Loucy (cell line): Measurements from ENCODE around the gene CC2D1A.

Experiments
- H2AFZ ChIP-seq: fragments of 200-600 bp; sonication (generic); 2 replicates; pipeline ENCODE4 v1.6.0; 2016; ENCODE audit warnings: antibody characterized with exemption, mild to moderate bottlenecking, low read length, moderate library complexity
- H3F3A ChIP-seq: fragments of 200-600 bp; 2 replicates; pipeline ENCODE4 v1.6.0; 2016; ENCODE audit warnings: antibody characterized with exemption, low read depth, mild to moderate bottlenecking
- H3K27me3 ChIP-seq: fragments of 200-600 bp; sonication (generic); 2 replicates; pipeline ENCODE4 v1.6.1; 2014; ENCODE audit warnings: low read length, mild to moderate bottlenecking; ENCODE audit not compliant: insufficient read depth, poor library complexity, severe bottlenecking
- H3K36me3 ChIP-seq: fragments of 200-600 bp; sonication (generic); 2 replicates; pipeline ENCODE4 v1.6.1; 2016; ENCODE audit warnings: low read length; ENCODE audit not compliant: insufficient read depth
- H3K4me1 ChIP-seq: fragments of 200-600 bp; sonication (generic); 2 replicates; pipeline ENCODE4 v1.5.1; 2014; ENCODE audit warnings: low read length, mild to moderate bottlenecking; ENCODE audit not compliant: insufficient read depth, poor library complexity, severe bottlenecking
- H3K4me2 ChIP-seq: fragments of 200-600 bp; sonication (generic); 2 replicates; pipeline ENCODE4 v1.6.0; 2014; ENCODE audit warnings: antibody characterized with exemption, low read length, low read depth, mild to moderate bottlenecking; ENCODE audit not compliant: poor library complexity, severe bottlenecking
- H3K4me3 ChIP-seq: fragments of 200-600 bp; sonication (generic); 2 replicates; pipeline ENCODE4 v1.5.1; 2014; ENCODE audit warnings: low read length, mild to moderate bottlenecking, mixed read lengths; ENCODE audit not compliant: poor library complexity, severe bottlenecking
- H3K79me2 ChIP-seq: fragments of 200-600 bp; sonication (generic); 2 replicates; pipeline ENCODE4 v1.6.1; 2014; ENCODE audit warnings: low read length; ENCODE audit not compliant: insufficient read depth
- H3K9ac ChIP-seq: fragments of 200-600 bp; sonication (generic); 2 replicates; pipeline ENCODE4 v1.6.0; 2014; ENCODE audit warnings: mild to moderate bottlenecking, low read depth, low read length, moderate library complexity; ENCODE audit not compliant: poor library complexity, severe bottlenecking
- H3K9me2 ChIP-seq: fragments of 200-600 bp; sonication (generic); replicated peaks from 2 replicates; pipeline ENCODE4 v1.6.1; 2016; ENCODE audit warnings: low read depth, low read length, mixed read lengths
- H3K9me3 ChIP-seq: fragments of 200-600 bp; sonication (generic); 2 replicates; pipeline ENCODE4 v1.6.1; 2014; ENCODE audit warnings: mild to moderate bottlenecking, antibody characterized with exemption, low read length, low read depth; ENCODE audit not compliant: insufficient read depth
- H4K20me1 ChIP-seq: fragments of 200-600 bp; sonication (generic); 2 replicates; pipeline ENCODE4 v1.6.0; 2014; ENCODE audit warnings: antibody characterized with exemption, low read length, mild to moderate bottlenecking; ENCODE audit not compliant: insufficient read depth, poor library complexity, severe bottlenecking
- CTCF ChIP-seq: fragments of 200-600 bp; sonication (generic); conservative IDR thresholded peaks from 2 replicates; pipeline ENCODE4 v1.5.1; 2014; ENCODE audit warnings: mild to moderate bottlenecking, antibody characterized with exemption, low read length
- EZH2phosphoT487 ChIP-seq: fragments of 200-600 bp; IDR thresholded peaks from 2 replicates; pipeline ENCODE4 v1.6.1; 2018; ENCODE audit warnings: antibody characterized with exemption, mild to moderate bottlenecking, moderate library complexity, borderline replicate concordance

The CC2D1A gene

GRCh38 chr19:13935765-13936510 lies 29.9 kb downstream of the CC2D1A start:
- TF ChIP-seq EZH2phosphoT487: no peak
- no peak for TF ChIP-seq CTCF
- Histone ChIP-seq H2AFZ (no peak overlapping the region), H3F3A (no peaks in the 10 kb centered on the region), H3K4me1 (no peaks in the 10 kb centered on the region), H3K9ac (no peak overlapping the region), H3K9me3 (no peaks in the 10 kb centered on the region), H3K9me2 (no peaks in the 10 kb centered on the region), H3K27me3 (no peaks in the 10 kb centered on the region), H3K4me3 (no peak overlapping the region), H3K36me3 (no peaks in the 10 kb centered on the region), H3K79me2 (no peaks in the 10 kb centered on the region), H4K20me1 (no peaks in the 10 kb centered on the region), H3K4me2 (no peak overlapping the region)

- Histone ChIP-seq H3K79me2 (no peaks in the 10 kb centered on the region), H3K9ac (no peak overlapping the region), H4K20me1 (no peaks in the 10 kb centered on the region), H3K9me2 (no peaks in the 10 kb centered on the region), H2AFZ (no peak overlapping the region), H3K36me3 (no peaks in the 10 kb centered on the region), H3K4me1 (no peaks in the 10 kb centered on the region), H3K4me2 (no peak overlapping the region), H3K4me3 (no peak overlapping the region), H3K27me3 (no peaks in the 10 kb centered on the region), H3F3A (no peaks in the 10 kb centered on the region), H3K9me3 (no peaks in the 10 kb centered on the region)
- no peak for TF ChIP-seq EZH2phosphoT487
- no peak for TF ChIP-seq CTCF
Measured at GRCh38 chr19:13937479-13938300, 31.7 kb downstream of the CC2D1A start.

- Histone ChIP-seq H3K36me3 (no peaks in the 10 kb centered on the region), H3F3A (no peaks in the 10 kb centered on the region)
Measured at GRCh38 chr19:13938301-13939064, 32.5 kb downstream of the CC2D1A start, which contains the start of gene PODNL1. Gene PODNL1 (minus strand): TSS chr19:13938417. CDS start chr19:13938181, 236 bp downstream.

More at GRCh38 chr19:13938301-13939064, 32.5 kb downstream of the CC2D1A start, which contains the start of gene PODNL1:
- H3K9me2 ChIP-seq: no peaks in the 10 kb centered on the region
- no peaks in the 10 kb centered on the region for H4K20me1 ChIP-seq
- no peaks in the 10 kb centered on the region for H3K4me1 ChIP-seq
- TF ChIP-seq EZH2phosphoT487 (no peak), CTCF (no peak)
- H3K79me2 ChIP-seq: no peaks in the 10 kb centered on the region
- H3K4me3 ChIP-seq: no peak within 1 kb of the TSS
- H3K9me3 ChIP-seq: no peaks in the 10 kb centered on the region
- no peak within 1 kb of the TSS for H2AFZ ChIP-seq
- H3K9ac ChIP-seq: no peak within 1 kb of the TSS
- no peaks in the 10 kb centered on the region for H3K27me3 ChIP-seq
- H3K4me2 ChIP-seq: no peak within 1 kb of the TSS
